SK-N-MC (cell line): ENCODE results near the gene TIMP4.

ENCODE experiments used
- FOXP2 ChIP-seq: optimal IDR thresholded peaks from 2 replicates; pipeline ENCODE3; 2011; ENCODE audit warnings: mild to moderate bottlenecking, moderate library complexity; ENCODE audit not compliant: insufficient read depth; ENCODE audit errors: extremely low read length, control extremely low read depth
- POLR2AphosphoS5 ChIP-seq: IDR thresholded peaks from 2 replicates; pipeline ENCODE4 v1.6.1; 2012; ENCODE audit warnings: mild to moderate bottlenecking, low read depth, low read length, borderline replicate concordance

DNA sequence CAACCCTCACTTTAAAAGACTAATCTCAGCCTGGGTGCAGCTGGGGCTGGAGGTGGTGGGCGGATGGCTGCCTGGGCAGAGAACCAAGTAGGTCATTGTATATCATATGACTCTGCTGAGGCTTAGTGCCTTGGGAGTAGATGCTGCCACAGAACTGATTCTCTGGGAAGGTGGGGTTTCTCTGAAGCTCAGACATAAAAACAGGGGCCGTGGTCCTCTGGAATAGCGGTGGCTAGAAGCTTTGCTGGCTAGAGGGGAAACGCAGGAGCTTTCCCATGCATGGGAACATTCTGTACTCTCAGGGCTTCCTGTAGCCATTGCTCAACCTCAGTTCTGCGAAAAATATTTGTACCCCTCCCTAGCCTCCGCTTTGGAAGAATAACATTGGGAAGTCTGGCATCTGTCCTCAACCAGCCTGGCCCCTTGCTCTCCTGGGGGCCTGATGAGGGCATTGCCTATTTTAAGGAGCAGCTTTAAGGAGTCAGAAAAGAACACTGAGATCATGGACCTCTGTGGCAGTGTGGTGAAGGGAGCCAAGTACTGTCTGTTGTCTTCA lies 14.7 kb downstream of the TIMP4 start:
- TF ChIP-seq FOXP2 (no peak), POLR2AphosphoS5 (no peak)
